Measurements from ENCODE around the gene WDR76. TPM values are rescaled to one million over a fixed set of nuclear protein-coding genes. Genes with fewer than 3 reads are reported as not detected.
"Not testable (repeated sequence)": the region's sequence is repeated elsewhere in the genome, so short reads cannot be mapped to it uniquely, and the experiment has no call there.

The WDR76 gene
- total RNA-seq, 1 donor = 7.6 TPM

DNA sequence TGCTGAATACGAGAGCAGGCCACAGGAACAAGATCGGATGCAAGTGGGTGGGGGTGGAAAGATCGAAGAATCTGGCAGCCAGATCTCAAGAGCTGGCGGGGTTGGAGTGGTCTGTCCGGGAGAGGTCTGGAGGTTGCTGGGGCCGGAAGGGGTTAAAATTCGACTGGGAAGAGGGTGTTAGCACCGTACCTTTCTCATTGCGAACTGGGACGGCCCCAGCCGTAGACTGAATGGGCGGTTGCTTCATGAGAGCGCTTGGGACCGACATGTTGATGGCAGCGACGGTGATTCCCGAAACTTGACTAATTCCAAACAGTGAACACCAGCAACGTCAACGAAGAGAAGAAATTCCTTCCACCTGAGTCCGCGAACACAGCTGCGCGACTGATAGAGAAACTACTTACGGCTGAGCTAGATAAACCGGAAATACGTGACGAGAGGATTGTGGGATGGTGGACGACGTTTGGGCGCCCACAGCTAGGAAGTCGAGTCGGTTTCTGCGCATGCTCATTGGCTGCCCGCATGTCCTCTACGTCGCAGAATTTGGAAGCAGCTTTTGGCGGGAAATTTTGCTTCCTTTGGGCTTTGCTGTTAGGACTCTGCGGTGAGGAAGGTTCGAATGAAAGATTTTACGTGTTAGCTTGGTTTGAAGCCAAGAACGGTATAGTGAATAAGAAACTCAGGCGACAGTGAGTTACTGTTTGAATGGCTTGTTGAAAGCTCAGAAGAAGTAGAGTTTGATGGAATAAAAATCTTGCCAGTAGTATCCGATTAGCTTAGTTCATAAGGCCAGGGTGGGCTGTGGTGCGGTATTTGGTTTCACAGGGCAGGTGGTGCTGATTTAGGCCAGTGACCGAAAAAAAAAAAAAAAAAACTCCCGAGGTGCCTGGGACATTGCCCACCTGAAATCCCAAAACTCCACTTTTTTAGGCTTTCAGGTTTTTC is 2.2 kb upstream of the WDR76 start, which contains the start of gene MFAP1:
MFAP1 (minus strand) TSS at position 389 of the 945 bp plus-strand sequence; CDS start at position 268, 121 bp downstream.
- H3K79me2 ChIP-seq (ENCODE audit: insufficient read depth, low read length) = peaks cover 71% of the 10 kb centered on the region
- H3K27me3 ChIP-seq (ENCODE audit: insufficient read depth, low read length) = no peaks in the 10 kb centered on the region
- peak within 1 kb of the TSS; percentile 99 for H3K27ac ChIP-seq (ENCODE audit: low read depth, low read length)
- peak within 1 kb of the TSS; percentile 89 for H3K4me2 ChIP-seq (ENCODE audit: insufficient read depth, low read length)
- peak; percentile 95 for DNase-seq (ENCODE audit: insufficient read length, low spot score, missing footprints)
- peak within 1 kb of the TSS; percentile 99 for H3K4me3 ChIP-seq (ENCODE audit: insufficient read depth, low read length)
- peaks cover 3% of the 10 kb centered on the region for H4K20me1 ChIP-seq (ENCODE audit: insufficient read depth, low read length)
- H2AFZ ChIP-seq (ENCODE audit: low read length) = peak within 1 kb of the TSS; percentile 99
- no peaks in the 10 kb centered on the region for H3K9me3 ChIP-seq (ENCODE audit: low read depth, low read length)
- no peaks in the 10 kb centered on the region for H3K36me3 ChIP-seq (ENCODE audit: insufficient read depth, low read length)
- peaks cover 21% of the 10 kb centered on the region for H3K4me1 ChIP-seq (ENCODE audit: insufficient read depth, low read length)
- TF ChIP-seq, protein P1, sequence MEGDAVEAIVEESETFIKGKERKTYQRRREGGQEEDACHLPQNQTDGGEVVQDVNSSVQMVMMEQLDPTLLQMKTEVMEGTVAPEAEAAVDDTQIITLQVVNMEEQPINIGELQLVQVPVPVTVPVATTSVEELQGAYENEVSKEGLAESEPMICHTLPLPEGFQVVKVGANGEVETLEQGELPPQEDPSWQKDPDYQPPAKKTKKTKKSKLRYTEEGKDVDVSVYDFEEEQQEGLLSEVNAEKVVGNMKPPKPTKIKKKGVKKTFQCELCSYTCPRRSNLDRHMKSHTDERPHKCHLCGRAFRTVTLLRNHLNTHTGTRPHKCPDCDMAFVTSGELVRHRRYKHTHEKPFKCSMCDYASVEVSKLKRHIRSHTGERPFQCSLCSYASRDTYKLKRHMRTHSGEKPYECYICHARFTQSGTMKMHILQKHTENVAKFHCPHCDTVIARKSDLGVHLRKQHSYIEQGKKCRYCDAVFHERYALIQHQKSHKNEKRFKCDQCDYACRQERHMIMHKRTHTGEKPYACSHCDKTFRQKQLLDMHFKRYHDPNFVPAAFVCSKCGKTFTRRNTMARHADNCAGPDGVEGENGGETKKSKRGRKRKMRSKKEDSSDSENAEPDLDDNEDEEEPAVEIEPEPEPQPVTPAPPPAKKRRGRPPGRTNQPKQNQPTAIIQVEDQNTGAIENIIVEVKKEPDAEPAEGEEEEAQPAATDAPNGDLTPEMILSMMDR (IDR thresholded peaks at IDR 0.05; ENCODE audit: extremely low read depth, low read depth, low read length) = no peak

DNA sequence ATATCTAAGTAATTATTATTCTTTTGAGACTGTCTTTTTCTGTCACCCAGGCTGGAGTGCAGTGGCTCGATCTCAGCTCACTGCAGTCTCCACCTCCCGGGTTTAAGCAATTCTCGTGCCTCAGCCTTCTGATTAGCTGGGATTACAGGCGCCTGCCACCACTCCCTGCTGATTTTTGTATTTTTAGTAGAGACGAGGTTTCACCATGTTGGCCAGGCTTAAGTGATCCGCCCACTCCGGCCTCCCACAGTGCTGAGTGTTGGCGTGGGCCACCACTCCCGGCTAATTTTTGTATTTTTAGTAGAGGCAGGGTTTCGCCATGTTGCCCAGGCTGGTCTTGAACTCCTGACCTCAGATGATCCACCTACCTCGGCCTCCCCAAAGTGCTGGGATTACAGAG is 1.5 kb upstream of the WDR76 start:
- H2AFZ ChIP-seq (ENCODE audit: low read length) = not testable (repeated sequence)

DNA sequence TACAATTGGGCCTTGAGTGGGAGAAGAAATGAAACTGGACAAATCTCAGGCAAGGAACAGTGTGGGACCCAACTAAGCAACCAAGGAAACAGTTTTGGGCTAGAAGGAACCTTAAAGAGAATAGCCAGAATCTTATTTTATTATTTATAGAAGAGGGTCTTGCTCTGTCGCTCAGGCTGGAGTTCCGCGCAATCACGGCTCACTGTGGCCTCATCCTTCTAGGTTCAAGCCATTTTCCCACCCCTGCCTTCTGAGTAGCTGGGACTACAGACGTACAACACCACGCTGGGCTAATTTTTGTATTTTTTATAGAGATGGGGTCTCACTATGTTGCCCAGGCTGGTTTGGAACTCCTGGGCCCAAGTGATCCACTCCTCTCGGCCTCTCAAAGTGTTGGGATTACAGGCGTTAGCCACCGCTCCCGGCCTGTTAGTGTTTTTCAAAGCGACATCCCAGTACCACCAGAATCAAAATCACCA is 734 bp upstream of the WDR76 start:
- H3K79me2 ChIP-seq (ENCODE audit: insufficient read depth, low read length) = peaks cover 56% of the 10 kb centered on the region

More for the DNA sequence above, 1.5 kb upstream of the WDR76 start:
- H3K27ac ChIP-seq (ENCODE audit: low read depth, low read length); H3K27me3 ChIP-seq (ENCODE audit: insufficient read depth, low read length); DNase-seq (ENCODE audit: insufficient read length, low spot score, missing footprints); H3K9me3 ChIP-seq (ENCODE audit: low read depth, low read length); H3K36me3 ChIP-seq (ENCODE audit: insufficient read depth, low read length); H4K20me1 ChIP-seq (ENCODE audit: insufficient read depth, low read length); H3K4me2 ChIP-seq (ENCODE audit: insufficient read depth, low read length); H3K4me3 ChIP-seq (ENCODE audit: insufficient read depth, low read length): not testable (repeated sequence)
- Histone ChIP-seq H3K4me1 (ENCODE audit: insufficient read depth, low read length) (peaks cover 21% of the 10 kb centered on the region), H3K79me2 (ENCODE audit: insufficient read depth, low read length) (peaks cover 64% of the 10 kb centered on the region)

DNA sequence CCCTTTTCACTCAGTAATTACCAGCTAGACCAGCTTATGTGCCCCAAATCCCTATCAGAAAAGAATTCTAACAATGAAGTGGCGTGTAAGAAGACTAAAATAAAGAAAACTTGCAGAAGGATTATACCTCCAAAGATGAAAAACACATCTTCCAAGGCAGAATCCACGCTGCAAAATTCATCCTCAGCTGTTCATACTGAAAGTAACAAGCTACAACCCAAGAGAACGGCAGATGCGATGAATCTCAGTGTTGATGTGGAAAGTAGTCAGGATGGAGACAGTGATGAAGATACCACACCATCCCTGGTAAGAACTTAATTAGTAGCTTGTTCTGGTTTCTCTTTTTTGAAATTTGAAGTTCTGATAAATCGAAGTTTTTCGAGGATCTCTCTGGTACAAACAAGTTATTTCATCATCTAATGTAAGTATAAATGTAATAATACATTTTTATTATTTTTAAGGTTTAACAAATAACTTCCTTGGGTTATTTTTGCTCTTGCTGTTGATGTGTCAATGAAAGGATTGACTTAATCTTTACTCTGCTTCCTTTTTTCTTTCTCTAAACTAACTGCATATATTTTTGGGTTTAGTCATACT is 1.4 kb downstream of the WDR76 start:
- DNase-seq (ENCODE audit: insufficient read length, low spot score, missing footprints) = no peak
- peak overlapping the region; percentile 92 for H3K4me3 ChIP-seq (ENCODE audit: insufficient read depth, low read length)
- H3K4me2 ChIP-seq (ENCODE audit: insufficient read depth, low read length) = peak overlapping the region; percentile 98
- TF ChIP-seq, protein P1 (IDR thresholded peaks at IDR 0.05; ENCODE audit: extremely low read depth, low read depth, low read length) = no peak
- no peaks in the 10 kb centered on the region for H3K36me3 ChIP-seq (ENCODE audit: insufficient read depth, low read length)
- peak overlapping the region; percentile 65 for H3K27ac ChIP-seq (ENCODE audit: low read depth, low read length)
- H3K27me3 ChIP-seq (ENCODE audit: insufficient read depth, low read length) = no peaks in the 10 kb centered on the region
- H3K4me1 ChIP-seq (ENCODE audit: insufficient read depth, low read length) = peaks cover 21% of the 10 kb centered on the region
- peaks cover 45% of the 10 kb centered on the region for H3K79me2 ChIP-seq (ENCODE audit: insufficient read depth, low read length)
- H2AFZ ChIP-seq (ENCODE audit: low read length) = peak overlapping the region; percentile 100
- H4K20me1 ChIP-seq (ENCODE audit: insufficient read depth, low read length) = no peaks in the 10 kb centered on the region
- H3K9me3 ChIP-seq (ENCODE audit: low read depth, low read length) = no peaks in the 10 kb centered on the region

More for the DNA sequence above, 734 bp upstream of the WDR76 start:
- TF ChIP-seq, protein P1 (IDR thresholded peaks at IDR 0.05; ENCODE audit: extremely low read depth, low read depth, low read length) = no peak
- peaks cover 21% of the 10 kb centered on the region for H3K4me1 ChIP-seq (ENCODE audit: insufficient read depth, low read length)
- H3K36me3 ChIP-seq (ENCODE audit: insufficient read depth, low read length) = no peaks in the 10 kb centered on the region
- peak overlapping the region; percentile 100 for H2AFZ ChIP-seq (ENCODE audit: low read length)
- peak overlapping the region; percentile 92 for H3K4me3 ChIP-seq (ENCODE audit: insufficient read depth, low read length)
- H3K4me2 ChIP-seq (ENCODE audit: insufficient read depth, low read length) = peak overlapping the region; percentile 98
- DNase-seq (ENCODE audit: insufficient read length, low spot score, missing footprints) = no peak
- H3K9me3 ChIP-seq (ENCODE audit: low read depth, low read length) = no peaks in the 10 kb centered on the region
- H4K20me1 ChIP-seq (ENCODE audit: insufficient read depth, low read length) = no peaks in the 10 kb centered on the region
- H3K27ac ChIP-seq (ENCODE audit: low read depth, low read length) = peak overlapping the region; percentile 17
- no peaks in the 10 kb centered on the region for H3K27me3 ChIP-seq (ENCODE audit: insufficient read depth, low read length)

DNA sequence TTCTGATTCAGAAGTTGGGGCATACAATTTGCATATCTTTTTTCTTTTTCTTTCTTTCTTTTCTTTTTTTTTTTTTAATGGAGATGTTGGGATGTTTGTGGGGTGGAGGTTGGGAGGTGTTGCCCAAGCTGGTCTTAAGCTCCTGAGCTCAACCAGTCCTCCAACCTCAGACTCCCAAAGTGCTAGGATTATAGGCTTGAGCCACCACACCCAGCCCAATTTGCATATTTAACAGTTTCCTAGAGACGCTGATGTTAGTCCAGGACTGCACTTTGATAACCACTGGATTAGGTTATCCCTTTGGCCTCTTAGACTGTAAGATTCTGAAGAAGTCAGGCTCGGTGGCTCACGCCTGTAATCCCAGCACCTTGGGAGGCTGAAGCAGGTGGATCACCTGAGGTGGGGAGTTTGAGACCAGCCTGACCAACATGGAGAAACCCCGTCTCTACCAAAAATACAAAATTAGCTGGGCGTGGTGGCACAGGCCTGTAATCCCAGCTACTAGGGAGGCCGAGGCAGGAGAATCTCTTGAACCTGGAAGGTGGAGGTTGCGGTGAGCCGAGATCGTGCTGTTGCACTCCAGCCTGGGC is 3.2 kb downstream of the WDR76 start:
- not testable (repeated sequence) for DNase-seq (ENCODE audit: insufficient read length, low spot score, missing footprints); H3K27me3 ChIP-seq (ENCODE audit: insufficient read depth, low read length); H3K4me3 ChIP-seq (ENCODE audit: insufficient read depth, low read length); H3K9me3 ChIP-seq (ENCODE audit: low read depth, low read length); H3K4me1 ChIP-seq (ENCODE audit: insufficient read depth, low read length); H3K27ac ChIP-seq (ENCODE audit: low read depth, low read length); H3K4me2 ChIP-seq (ENCODE audit: insufficient read depth, low read length); H3K36me3 ChIP-seq (ENCODE audit: insufficient read depth, low read length); H4K20me1 ChIP-seq (ENCODE audit: insufficient read depth, low read length)
- Histone ChIP-seq H3K79me2 (ENCODE audit: insufficient read depth, low read length) (peaks cover 30% of the 10 kb centered on the region), H2AFZ (ENCODE audit: low read length) (peak overlapping the region; percentile 15)

DNA sequence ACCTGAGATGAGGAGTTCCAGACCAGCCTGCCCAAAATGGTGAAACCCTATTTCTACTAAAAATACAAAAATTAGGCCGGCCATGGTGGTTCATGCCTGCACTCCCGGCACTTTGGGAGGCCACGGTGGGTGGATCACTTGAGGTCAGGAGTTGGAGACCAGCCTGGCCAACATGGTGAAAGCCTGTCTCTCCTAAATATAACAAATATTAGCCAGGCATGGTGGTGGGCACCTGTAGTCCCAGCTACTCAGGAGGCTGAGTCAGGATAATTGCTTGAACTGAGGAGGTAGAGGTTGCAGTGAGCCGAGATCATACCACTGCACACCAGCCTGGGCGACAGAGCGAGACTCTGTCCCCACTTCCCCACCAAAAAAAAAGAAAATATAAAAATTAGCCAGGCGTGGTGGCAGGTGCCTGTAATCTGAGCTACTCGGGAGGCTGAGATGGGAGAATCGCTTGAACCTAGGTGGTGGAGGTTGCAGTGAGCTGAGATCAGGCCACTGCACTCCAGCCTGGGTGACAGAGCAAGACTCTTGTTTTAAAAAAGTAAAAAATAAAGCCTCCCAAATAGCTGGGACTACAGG is 4.0 kb downstream of the WDR76 start:
- not testable (repeated sequence) for H2AFZ ChIP-seq (ENCODE audit: low read length); H3K27ac ChIP-seq (ENCODE audit: low read depth, low read length); H3K27me3 ChIP-seq (ENCODE audit: insufficient read depth, low read length); H4K20me1 ChIP-seq (ENCODE audit: insufficient read depth, low read length); H3K4me1 ChIP-seq (ENCODE audit: insufficient read depth, low read length); DNase-seq (ENCODE audit: insufficient read length, low spot score, missing footprints); H3K9me3 ChIP-seq (ENCODE audit: low read depth, low read length); H3K4me3 ChIP-seq (ENCODE audit: insufficient read depth, low read length); H3K4me2 ChIP-seq (ENCODE audit: insufficient read depth, low read length); H3K36me3 ChIP-seq (ENCODE audit: insufficient read depth, low read length)
- H3K79me2 ChIP-seq (ENCODE audit: insufficient read depth, low read length) = peaks cover 30% of the 10 kb centered on the region

All from osteoblast (primary cell).